COLO668 (cell line): ENCODE data around the gene ZNF584.
A peak's percentile ranks its signal among the peaks of the same experiment; 100 is the strongest.
"Not testable (repeated sequence)": the region's sequence is repeated elsewhere in the genome, so short reads cannot be mapped to it uniquely, and the experiment has no call there.

Experiments
- DNase-seq: peaks from one replicate; lab custom pipeline; 2025; ENCODE audit not compliant: unreplicated experiment; lab: John Stamatoyannopoulos, UW

The ZNF584 gene

GRCh38 chr19:58403920-58404478 lies 4.5 kb upstream of the ZNF584 start:
- not testable (repeated sequence) for DNase-seq

GRCh38 chr19:58406818-58407657 lies 1.4 kb upstream of the ZNF584 start:
- DNase-seq: no peak

- peak; percentile 36 for DNase-seq
These were observed 744 bp upstream of the ZNF584 start for GRCh38 chr19:58407658-58408151.

GRCh38 chr19:58409010-58409790 lies 751 bp downstream of the ZNF584 start:
- DNase-seq: peak; percentile 36

- DNase-seq: no peak
These were observed 8.2 kb downstream of the ZNF584 start for GRCh38 chr19:58416604-58417003.

- no peak for DNase-seq
These were observed 8.6 kb downstream of the ZNF584 start for GRCh38 chr19:58417071-58417470.

- no peak for DNase-seq
These were observed 20.2 kb downstream of the ZNF584 start for GRCh38 chr19:58428617-58429016.

GRCh38 chr19:58429745-58430144 lies 21.3 kb downstream of the ZNF584 start:
- no peak for DNase-seq

GRCh38 chr19:58434217-58434616 lies 25.8 kb downstream of the ZNF584 start:
- no peak for DNase-seq

GRCh38 chr19:58439576-58440554 lies 31.4 kb downstream of the ZNF584 start, which contains the start of gene ZNF132:
TSS of gene ZNF132 (minus strand) at chr19:58440153. CDS start at chr19:58439821, 332 bp downstream.
- peak; percentile 94 for DNase-seq

GRCh38 chr19:58440556-58440955 lies 32.1 kb downstream of the ZNF584 start:
- no peak for DNase-seq

- DNase-seq: not testable (repeated sequence)
These were observed 34.5 kb downstream of the ZNF584 start for GRCh38 chr19:58442986-58443385.

- not testable (repeated sequence) for DNase-seq
These were observed 40.4 kb downstream of the ZNF584 start for GRCh38 chr19:58448860-58449259.

GRCh38 chr19:58449980-58450379 lies 41.5 kb downstream of the ZNF584 start:
- DNase-seq: not testable (repeated sequence)

GRCh38 chr19:58450856-58451357 lies 42.5 kb downstream of the ZNF584 start:
- DNase-seq: no peak

GRCh38 chr19:58451358-58452101 lies 43.1 kb downstream of the ZNF584 start, which contains the start of gene ZNF324B:
TSS of gene ZNF324B (plus strand) at chr19:58451622. CDS start at chr19:58453702, 2,080 bp downstream.
- DNase-seq: peak; percentile 97

GRCh38 chr19:58453743-58454142 lies 45.3 kb downstream of the ZNF584 start:
- no peak for DNase-seq

GRCh38 chr19:58455306-58455705 lies 46.9 kb downstream of the ZNF584 start:
- DNase-seq: no peak

GRCh38 chr19:58456111-58456510 lies 47.7 kb downstream of the ZNF584 start:
- no peak for DNase-seq
